Stimulated activated CD8-positive, alpha-beta memory T cell treated with anti-CD3 and anti-CD28 coated beads, Interleukin-12 subunit alpha, Interleukin-12 subunit beta, amount 100 ng/mL, for 4 hours (primary cell): Measurements from ENCODE around the gene SLC38A11.
"Not testable (repeated sequence)": the region's sequence is repeated elsewhere in the genome, so short reads cannot be mapped to it uniquely, and the experiment has no call there.

ENCODE experiments used
- DNase-seq: peaks from one replicate; pipeline ENCODE4 v3.0.0-alpha.2; 2020; ENCODE audit warnings: low read depth

The SLC38A11 gene

GRCh38 chr2:164877169-164877568 is 78.2 kb downstream of the SLC38A11 start:
- DNase-seq: no peak

DNA sequence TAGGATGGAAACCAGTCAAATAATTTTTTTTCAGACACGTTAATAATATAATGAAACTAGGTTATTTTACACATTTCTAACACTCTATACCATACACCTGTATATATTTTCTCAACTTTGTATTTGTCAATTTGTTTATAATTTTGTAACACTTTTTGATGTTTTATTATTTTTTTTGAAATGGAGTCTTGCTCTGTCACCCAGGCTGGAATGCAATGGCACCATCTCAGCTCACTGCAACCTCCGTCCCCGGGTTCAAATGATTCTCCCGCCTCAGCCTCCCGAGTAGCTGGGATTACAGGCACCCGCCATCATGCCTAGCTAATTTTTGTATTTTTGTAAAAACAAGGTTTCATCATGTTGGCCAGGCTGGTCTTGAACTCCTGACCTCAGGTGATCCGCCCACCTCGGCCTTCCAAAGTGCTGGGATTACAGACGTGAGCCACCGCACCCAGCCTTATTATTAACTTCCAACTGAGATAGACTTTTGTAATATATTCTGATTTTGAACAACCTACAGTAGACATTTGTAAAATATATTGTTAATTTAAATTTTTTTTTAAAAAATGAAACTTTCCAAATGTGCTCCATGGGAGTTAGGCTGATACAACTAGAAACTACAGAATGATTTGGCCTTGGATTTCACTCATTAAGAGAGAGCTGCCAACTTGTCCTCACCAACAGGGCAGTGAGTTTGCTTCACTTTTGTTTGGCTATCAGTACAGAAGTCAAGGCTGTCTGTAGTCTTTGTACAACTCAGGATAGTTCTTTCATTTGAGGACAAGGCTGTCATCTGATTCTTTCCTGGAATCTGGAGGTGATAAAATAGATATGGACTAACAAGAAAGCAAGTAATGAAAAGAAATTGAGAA is 79.8 kb downstream of the SLC38A11 start:
- DNase-seq: no peak

- DNase-seq: no peak
Measured at GRCh38 chr2:164873210-164873908, 82.0 kb downstream of the SLC38A11 start.

DNA sequence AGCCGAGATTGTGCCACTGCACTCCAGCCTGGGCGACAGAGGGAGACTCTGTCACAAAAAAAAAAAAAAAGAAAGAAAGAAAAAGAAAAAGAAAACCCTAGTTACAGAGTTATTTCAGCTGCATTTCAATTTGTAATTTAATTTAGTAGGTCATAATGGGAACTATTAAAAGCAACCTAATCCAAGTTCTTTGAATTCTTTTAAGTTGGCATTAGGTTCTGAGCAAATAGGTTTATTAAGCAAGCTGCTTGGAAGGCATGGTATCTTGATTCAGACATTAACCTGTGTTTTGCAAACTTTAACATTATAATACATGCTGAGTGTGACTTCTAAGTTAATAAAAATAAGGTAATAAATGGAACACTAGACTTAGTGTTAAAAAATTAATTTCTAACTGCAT is 83.9 kb downstream of the SLC38A11 start:
- no peak for DNase-seq

GRCh38 chr2:164869420-164869772 is 85.9 kb downstream of the SLC38A11 start:
- no peak for DNase-seq

- no peak for DNase-seq
Measured at GRCh38 chr2:164868563-164869419, 86.5 kb downstream of the SLC38A11 start.

DNA sequence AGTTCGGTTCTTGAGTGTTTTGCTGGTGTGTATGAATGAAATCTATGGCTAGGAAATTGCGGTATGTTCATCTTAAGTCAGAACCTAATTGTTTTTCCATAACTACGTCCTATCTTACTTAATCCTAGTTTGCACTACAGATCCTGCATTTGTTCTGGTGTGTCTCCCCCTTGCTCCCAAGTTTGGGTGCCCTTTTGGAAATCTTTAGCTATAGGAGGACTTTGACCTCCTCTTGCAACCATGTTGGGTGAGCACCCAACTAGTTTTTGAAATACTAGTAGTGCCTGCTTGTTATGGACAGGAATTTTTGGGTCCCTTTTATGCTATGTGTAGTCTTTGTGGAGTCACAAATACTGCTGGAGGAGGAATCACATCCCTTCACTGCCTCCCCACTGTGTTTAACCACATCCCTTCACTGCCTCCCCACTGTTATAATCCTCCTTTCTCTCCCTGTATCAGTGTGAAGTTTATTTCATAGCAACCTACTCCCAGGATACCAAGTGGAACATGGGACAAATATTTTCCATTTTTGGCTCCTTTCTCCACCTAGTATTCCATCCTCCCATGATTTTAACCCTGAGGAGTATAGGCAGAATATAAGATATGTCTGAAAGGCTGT is 87.4 kb downstream of the SLC38A11 start:
- no peak for DNase-seq

GRCh38 chr2:164866381-164866780 is 88.9 kb downstream of the SLC38A11 start:
- DNase-seq: not testable (repeated sequence)

GRCh38 chr2:164860694-164861042 is 94.7 kb downstream of the SLC38A11 start:
- no peak for DNase-seq

- DNase-seq: not testable (repeated sequence)
Measured at GRCh38 chr2:164859906-164860693, 95.2 kb downstream of the SLC38A11 start.

GRCh38 chr2:164859251-164859818 is 96.0 kb downstream of the SLC38A11 start:
- DNase-seq: no peak

GRCh38 chr2:164852086-164852485 is 103.2 kb downstream of the SLC38A11 start:
- DNase-seq: no peak

GRCh38 chr2:164850235-164850634 is 105.1 kb downstream of the SLC38A11 start:
- DNase-seq: no peak

- DNase-seq: no peak
Measured at GRCh38 chr2:164849506-164849905, 105.8 kb downstream of the SLC38A11 start.

- no peak for DNase-seq
Measured at GRCh38 chr2:164847981-164848741, 107.2 kb downstream of the SLC38A11 start.

DNA sequence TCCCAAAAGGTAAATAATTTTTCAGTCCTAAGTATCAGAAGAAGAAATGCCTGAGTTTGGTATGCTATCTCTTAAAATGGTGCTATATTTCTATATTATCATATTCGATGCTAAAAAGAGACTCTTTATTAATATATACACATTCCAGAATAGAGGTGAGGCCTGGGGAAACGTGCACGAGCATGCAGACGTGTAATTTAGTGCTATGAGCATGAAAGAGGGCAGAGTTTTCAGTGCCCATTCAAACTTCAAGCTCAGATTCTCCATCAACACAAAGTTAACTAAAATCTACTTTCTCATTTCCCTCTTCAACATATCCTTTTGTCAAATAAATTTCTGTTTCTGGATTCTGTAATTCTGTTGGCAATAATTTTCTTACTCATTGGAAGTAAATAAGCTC is 108.0 kb downstream of the SLC38A11 start:
- no peak for DNase-seq

DNA sequence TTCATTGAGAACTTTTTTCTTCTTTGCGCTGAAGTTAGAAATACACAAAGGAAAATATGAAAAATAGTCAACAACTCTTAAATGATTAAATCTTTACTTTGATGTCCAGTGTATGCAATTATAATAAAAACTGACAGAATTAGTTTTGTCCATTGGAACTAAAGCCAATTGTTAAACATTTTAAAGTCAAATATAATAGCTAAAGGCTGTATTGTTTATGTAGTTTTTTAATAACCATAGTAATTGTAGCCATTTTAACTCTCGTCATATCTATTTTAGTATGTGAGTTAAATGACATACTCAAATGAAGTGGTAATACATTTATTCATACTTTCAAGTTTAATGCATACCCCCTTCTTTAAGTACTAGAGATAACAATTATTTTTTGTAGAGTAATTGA is 109.0 kb downstream of the SLC38A11 start:
- DNase-seq: no peak
